ENCODE results near the gene DDX49.

DDX49 gene

GRCh38 chr19:18919086-18919899 is at the start of gene DDX49, which contains the start of gene COPE:
DDX49 (plus strand) TSS chr19:18919715; CDS start chr19:18919742, 27 bp downstream.
COPE (minus strand) TSS chr19:18919387; CDS start chr19:18919348, 39 bp downstream.
- Histone ChIP-seq H3K4me1 (ENCODE audit: control insufficient read depth, insufficient read depth, low read length) (peaks cover 15% of the 10 kb centered on the region), H3K4me3 (ENCODE audit: low read length) (peak within 1 kb of the TSS; percentile 95), H3K9me3 (ENCODE audit: control insufficient read depth, low read length) (no peaks in the 10 kb centered on the region), H3K9ac (ENCODE audit: low read length) (peak within 1 kb of the TSS; percentile 88), H3K36me3 (ENCODE audit: control insufficient read depth, insufficient read depth, low read length) (peaks cover 8% of the 10 kb centered on the region), H3K27me3 (ENCODE audit: control insufficient read depth, insufficient read depth, low read length) (no peaks in the 10 kb centered on the region)

- no peak overlapping the region for H3K4me3 ChIP-seq (ENCODE audit: low read length)
- H3K36me3 ChIP-seq (ENCODE audit: control insufficient read depth, insufficient read depth, low read length): peaks cover 9% of the 10 kb centered on the region
These were observed 49.6 kb upstream of the DDX49 start for GRCh38 chr19:18869781-18870530.

GRCh38 chr19:18870531-18871172 is 48.9 kb upstream of the DDX49 start:
- no peak overlapping the region for H3K4me3 ChIP-seq (ENCODE audit: low read length)
- no peaks in the 10 kb centered on the region for H3K9me3 ChIP-seq (ENCODE audit: control insufficient read depth, low read length)
- H3K36me3 ChIP-seq (ENCODE audit: control insufficient read depth, insufficient read depth, low read length): peaks cover 8% of the 10 kb centered on the region
- H3K4me1 ChIP-seq (ENCODE audit: control insufficient read depth, insufficient read depth, low read length): peaks cover 4% of the 10 kb centered on the region
- no peaks in the 10 kb centered on the region for H3K27me3 ChIP-seq (ENCODE audit: control insufficient read depth, insufficient read depth, low read length)
- no peak overlapping the region for H3K9ac ChIP-seq (ENCODE audit: low read length)

More at GRCh38 chr19:18869781-18870530, 49.6 kb upstream of the DDX49 start:
- Histone ChIP-seq H3K9me3 (ENCODE audit: control insufficient read depth, low read length) (no peaks in the 10 kb centered on the region), H3K27me3 (ENCODE audit: control insufficient read depth, insufficient read depth, low read length) (no peaks in the 10 kb centered on the region), H3K9ac (ENCODE audit: low read length) (no peak overlapping the region), H3K4me1 (ENCODE audit: control insufficient read depth, insufficient read depth, low read length) (peaks cover 4% of the 10 kb centered on the region)

GRCh38 chr19:18871543-18871942 is 48.0 kb upstream of the DDX49 start:
- Histone ChIP-seq H3K27me3 (ENCODE audit: control insufficient read depth, insufficient read depth, low read length) (no peaks in the 10 kb centered on the region), H3K9ac (ENCODE audit: low read length) (no peak overlapping the region), H3K4me3 (ENCODE audit: low read length) (no peak overlapping the region), H3K4me1 (ENCODE audit: control insufficient read depth, insufficient read depth, low read length) (peaks cover 4% of the 10 kb centered on the region), H3K9me3 (ENCODE audit: control insufficient read depth, low read length) (no peaks in the 10 kb centered on the region), H3K36me3 (ENCODE audit: control insufficient read depth, insufficient read depth, low read length) (peaks cover 4% of the 10 kb centered on the region)

GRCh38 chr19:18875726-18876125 is 43.8 kb upstream of the DDX49 start:
- H3K9ac ChIP-seq (ENCODE audit: low read length): no peak overlapping the region
- H3K4me1 ChIP-seq (ENCODE audit: control insufficient read depth, insufficient read depth, low read length): peaks cover 7% of the 10 kb centered on the region
- H3K9me3 ChIP-seq (ENCODE audit: control insufficient read depth, low read length): no peaks in the 10 kb centered on the region
- H3K27me3 ChIP-seq (ENCODE audit: control insufficient read depth, insufficient read depth, low read length): no peaks in the 10 kb centered on the region
- no peak overlapping the region for H3K4me3 ChIP-seq (ENCODE audit: low read length)
- no peaks in the 10 kb centered on the region for H3K36me3 ChIP-seq (ENCODE audit: control insufficient read depth, insufficient read depth, low read length)

- H3K36me3 ChIP-seq (ENCODE audit: control insufficient read depth, insufficient read depth, low read length): no peaks in the 10 kb centered on the region
- H3K27me3 ChIP-seq (ENCODE audit: control insufficient read depth, insufficient read depth, low read length): no peaks in the 10 kb centered on the region
- no peak overlapping the region for H3K9ac ChIP-seq (ENCODE audit: low read length)
- H3K4me3 ChIP-seq (ENCODE audit: low read length): no peak overlapping the region
- peaks cover 5% of the 10 kb centered on the region for H3K4me1 ChIP-seq (ENCODE audit: control insufficient read depth, insufficient read depth, low read length)
- H3K9me3 ChIP-seq (ENCODE audit: control insufficient read depth, low read length): no peaks in the 10 kb centered on the region
These were observed 42.6 kb upstream of the DDX49 start for GRCh38 chr19:18876865-18877264.

GRCh38 chr19:18878058-18878797 is 41.3 kb upstream of the DDX49 start:
- no peaks in the 10 kb centered on the region for H3K36me3 ChIP-seq (ENCODE audit: control insufficient read depth, insufficient read depth, low read length)
- H3K4me3 ChIP-seq (ENCODE audit: low read length): no peak overlapping the region
- peaks cover 5% of the 10 kb centered on the region for H3K4me1 ChIP-seq (ENCODE audit: control insufficient read depth, insufficient read depth, low read length)
- no peaks in the 10 kb centered on the region for H3K27me3 ChIP-seq (ENCODE audit: control insufficient read depth, insufficient read depth, low read length)
- H3K9me3 ChIP-seq (ENCODE audit: control insufficient read depth, low read length): no peaks in the 10 kb centered on the region
- no peak overlapping the region for H3K9ac ChIP-seq (ENCODE audit: low read length)

GRCh38 chr19:18878858-18879578 is 40.5 kb upstream of the DDX49 start:
- H3K4me1 ChIP-seq (ENCODE audit: control insufficient read depth, insufficient read depth, low read length): peaks cover 11% of the 10 kb centered on the region
- no peaks in the 10 kb centered on the region for H3K36me3 ChIP-seq (ENCODE audit: control insufficient read depth, insufficient read depth, low read length)

GRCh38 chr19:18879579-18880373 is 39.7 kb upstream of the DDX49 start:
- Histone ChIP-seq H3K27me3 (ENCODE audit: control insufficient read depth, insufficient read depth, low read length) (no peaks in the 10 kb centered on the region), H3K4me1 (ENCODE audit: control insufficient read depth, insufficient read depth, low read length) (peaks cover 11% of the 10 kb centered on the region), H3K4me3 (ENCODE audit: low read length) (no peak overlapping the region), H3K9ac (ENCODE audit: low read length) (no peak overlapping the region), H3K36me3 (ENCODE audit: control insufficient read depth, insufficient read depth, low read length) (no peaks in the 10 kb centered on the region), H3K9me3 (ENCODE audit: control insufficient read depth, low read length) (no peaks in the 10 kb centered on the region)

More at GRCh38 chr19:18878858-18879578, 40.5 kb upstream of the DDX49 start:
- Histone ChIP-seq H3K27me3 (ENCODE audit: control insufficient read depth, insufficient read depth, low read length) (no peaks in the 10 kb centered on the region), H3K4me3 (ENCODE audit: low read length) (no peak overlapping the region), H3K9ac (ENCODE audit: low read length) (no peak overlapping the region), H3K9me3 (ENCODE audit: control insufficient read depth, low read length) (no peaks in the 10 kb centered on the region)

GRCh38 chr19:18881491-18881890 is 38.0 kb upstream of the DDX49 start:
- Histone ChIP-seq H3K9me3 (ENCODE audit: control insufficient read depth, low read length) (no peaks in the 10 kb centered on the region), H3K36me3 (ENCODE audit: control insufficient read depth, insufficient read depth, low read length) (no peaks in the 10 kb centered on the region)

More at GRCh38 chr19:18881491-18881890, 38.0 kb upstream of the DDX49 start:
- Histone ChIP-seq H3K4me3 (ENCODE audit: low read length) (no peak overlapping the region), H3K27me3 (ENCODE audit: control insufficient read depth, insufficient read depth, low read length) (no peaks in the 10 kb centered on the region), H3K9ac (ENCODE audit: low read length) (no peak overlapping the region), H3K4me1 (ENCODE audit: control insufficient read depth, insufficient read depth, low read length) (peaks cover 11% of the 10 kb centered on the region)
